ENCODE data around the gene NAPA.

The NAPA gene

GRCh38 chr19:47458672-47459071 lies 56.2 kb downstream of the NAPA start:
- DNase-seq (ENCODE audit: low spot score) = no peak

- DNase-seq (ENCODE audit: low spot score) = no peak
Observed at GRCh38 chr19:47456721-47457474, 58.0 kb downstream of the NAPA start.

GRCh38 chr19:47450478-47450877 lies 64.4 kb downstream of the NAPA start:
- DNase-seq (ENCODE audit: low spot score) = no peak

DNA sequence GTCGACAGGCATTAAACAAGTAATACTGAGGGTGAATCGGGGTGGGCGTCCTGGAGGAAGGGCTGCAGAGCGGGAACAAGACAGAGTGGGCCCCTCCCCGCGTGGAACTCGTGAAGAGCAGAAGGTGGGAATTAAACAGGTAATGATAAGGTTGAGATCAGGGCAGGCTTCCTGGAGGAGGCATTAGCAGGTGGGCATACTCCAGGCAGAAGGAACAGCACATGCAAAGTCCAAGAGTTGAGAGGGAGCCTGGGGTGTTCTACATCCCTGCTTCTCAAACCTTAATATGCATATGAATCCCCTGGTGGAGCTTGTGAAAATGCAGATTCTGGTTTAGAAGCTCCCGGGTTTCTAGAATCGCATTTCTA lies 66.5 kb downstream of the NAPA start:
- no peak for DNase-seq (ENCODE audit: low spot score)

DNA sequence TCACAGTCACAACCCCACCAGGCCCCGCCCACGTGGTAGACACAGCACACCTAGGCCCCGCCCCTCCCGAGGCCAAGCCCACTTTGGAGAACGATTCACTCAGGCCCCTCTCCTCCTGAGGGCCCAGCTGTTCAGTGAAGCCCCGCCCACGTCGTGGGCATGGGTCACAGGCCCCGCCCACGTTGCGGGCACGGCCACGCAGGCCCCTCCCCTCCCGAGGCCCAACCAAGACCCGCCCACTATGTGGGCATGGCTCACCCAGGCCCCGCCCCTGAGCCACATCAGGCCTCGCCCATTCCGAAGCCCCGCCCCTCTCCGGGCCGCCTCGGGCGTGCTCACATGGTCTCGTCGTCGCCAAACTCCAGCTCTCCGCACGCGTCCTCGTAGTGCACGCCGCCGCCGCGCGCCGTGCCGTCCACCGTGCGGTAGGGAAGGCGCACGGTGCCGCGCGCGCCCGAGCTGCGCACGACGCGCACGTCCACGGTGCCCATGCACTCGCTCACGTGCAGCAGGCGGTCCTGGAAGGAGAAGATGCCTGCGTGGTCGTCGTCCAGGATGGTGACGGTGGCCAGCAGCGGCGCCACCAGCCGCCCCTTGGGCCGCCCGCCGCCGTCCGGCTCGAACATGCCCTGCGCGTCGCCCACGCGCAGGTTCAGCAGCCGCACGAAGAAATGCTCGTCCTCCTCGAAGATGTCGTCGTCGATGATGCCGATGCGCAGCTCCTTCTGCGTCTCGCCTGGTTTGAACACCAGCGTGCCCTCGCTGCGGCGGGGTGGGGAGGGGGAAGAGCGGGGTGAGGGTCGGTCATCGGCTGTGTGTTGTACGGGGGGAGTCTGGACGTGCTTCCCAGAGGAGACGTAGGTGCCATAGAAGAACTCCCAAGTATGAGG lies 67.1 kb downstream of the NAPA start:
- no peak for DNase-seq (ENCODE audit: low spot score)

GRCh38 chr19:47446534-47447469 lies 68.1 kb downstream of the NAPA start:
- no peak for DNase-seq (ENCODE audit: low spot score)

GRCh38 chr19:47445937-47446402 lies 68.9 kb downstream of the NAPA start:
- DNase-seq (ENCODE audit: low spot score) = peak; percentile 56

DNA sequence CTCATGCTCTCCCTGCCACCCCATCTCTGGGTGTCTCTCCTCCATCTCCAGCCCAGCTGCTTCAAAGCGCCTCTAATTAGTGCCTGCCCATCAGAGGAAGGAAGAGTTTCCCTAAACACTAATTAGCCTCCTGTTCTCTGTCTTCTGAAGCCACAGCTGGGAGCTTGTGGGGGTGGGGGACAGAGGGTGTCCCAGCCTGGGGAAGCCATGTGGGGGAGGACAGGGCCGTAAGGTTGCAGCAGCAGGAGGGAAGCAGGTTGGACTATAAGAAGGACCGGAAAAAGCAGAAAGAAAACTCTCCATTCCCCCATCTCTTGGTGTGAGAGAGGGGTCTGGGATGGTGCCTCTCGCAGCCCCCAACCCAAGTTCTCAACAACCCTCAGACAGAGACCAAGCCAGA lies 69.3 kb downstream of the NAPA start:
- DNase-seq (ENCODE audit: low spot score) = no peak

DNA sequence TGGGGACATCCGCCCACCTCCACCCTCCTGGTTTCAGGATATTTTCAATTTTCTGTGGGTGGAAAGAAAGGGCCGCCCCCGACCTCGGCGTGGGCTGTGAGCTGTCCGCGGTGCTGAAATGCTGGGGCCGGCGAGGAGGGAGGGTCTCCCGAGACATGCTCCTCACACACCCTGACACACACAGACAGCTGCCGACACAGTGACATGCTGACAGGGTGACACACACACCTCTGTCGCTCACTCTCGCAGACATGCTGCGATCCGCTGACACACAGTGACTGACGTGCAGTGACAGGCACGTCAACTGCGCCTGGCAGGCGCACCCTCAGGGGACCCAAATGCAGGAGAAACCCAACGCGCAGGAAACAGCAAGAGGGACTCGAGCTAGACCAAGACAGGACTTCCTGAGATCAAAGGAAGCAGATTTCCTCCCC lies 70.5 kb downstream of the NAPA start:
- DNase-seq (ENCODE audit: low spot score) = peak; percentile 33

- no peak for DNase-seq (ENCODE audit: low spot score)
Observed at GRCh38 chr19:47443331-47443730, 71.5 kb downstream of the NAPA start.

GRCh38 chr19:47438793-47439220 lies 76.1 kb downstream of the NAPA start:
- DNase-seq (ENCODE audit: low spot score) = no peak
